Activated CD8-positive, alpha-beta T cell treated with anti-CD3 and anti-CD28 coated beads for 36 hours (primary cell): ENCODE data around the gene MOAP1. TPM values are rescaled to one million over a fixed set of nuclear protein-coding genes. Genes with fewer than 3 reads are reported as not detected.
A peak's percentile ranks its signal among the peaks of the same experiment; 100 is the strongest.

ENCODE experiments used
- ATAC-seq: fragments of 200-7000 bp; cut with Tn5 transposase; one replicate; pipeline ENCODE4 v1.10.0; 2021; ENCODE audit warnings: mild to moderate bottlenecking, moderate library complexity
- CTCF ChIA-PET: fragments of 350-600 bp; sonication (Branson Sonifier 250); formaldehyde crosslinking; loops from one replicate; lab custom pipeline; 2021; ENCODE audit warnings: antibody characterized with exemption; lab: Charles Lee
- POLR2A ChIA-PET: fragments of 350-600 bp; sonication (Branson Sonifier 250); formaldehyde crosslinking; loops from one replicate; lab custom pipeline; 2021; ENCODE audit warnings: antibody characterized with exemption; lab: Charles Lee
- DNase-seq: peaks from one replicate; pipeline ENCODE4 v3.0.0-alpha.2; 2020
- H3K27ac Mint-ChIP-seq: one replicate; pipeline ENCODE4 v1.8.0; 2021; ENCODE audit warnings: mild to moderate bottlenecking, mixed read lengths
- H3K27me3 Mint-ChIP-seq: one replicate; pipeline ENCODE4 v1.8.0; 2021; ENCODE audit warnings: mixed read lengths
- H3K36me3 Mint-ChIP-seq: one replicate; pipeline ENCODE4 v1.8.0; 2021; ENCODE audit warnings: low read depth, mixed read lengths
- H3K4me1 Mint-ChIP-seq: one replicate; pipeline ENCODE4 v1.8.0; 2021; ENCODE audit warnings: low read depth, mixed read lengths
- H3K4me3 Mint-ChIP-seq: one replicate; pipeline ENCODE4 v1.8.0; 2021; ENCODE audit warnings: mild to moderate bottlenecking, moderate library complexity, mixed read lengths
- H3K9me3 Mint-ChIP-seq: one replicate; pipeline ENCODE4 v1.8.0; 2021; ENCODE audit warnings: mixed read lengths
- intact Hi-C: fragments of 100-400 bp; cut with micrococcal nuclease; formaldehyde crosslinking; loops from one replicate; pipeline ENCODE4 v1.10.0; 2022
- total RNA-seq, 2 experiments: library from RNA; stranded (reverse); gene quantifications; one replicate each; pipeline ENCODE4 v1.2.3, GENCODE V29; 2021
- TF ChIP-seq, protein P1 (sequence below): fragments of 200-600 bp; IDR thresholded peaks from one replicate; pipeline ENCODE4 v1.8.0; 2022; ENCODE audit warnings: antibody characterized with exemption, mild to moderate bottlenecking

Gene MOAP1
- total RNA-seq, 2 experiments from 2014 or later = 19.1 to 19.6 TPM

DNA sequence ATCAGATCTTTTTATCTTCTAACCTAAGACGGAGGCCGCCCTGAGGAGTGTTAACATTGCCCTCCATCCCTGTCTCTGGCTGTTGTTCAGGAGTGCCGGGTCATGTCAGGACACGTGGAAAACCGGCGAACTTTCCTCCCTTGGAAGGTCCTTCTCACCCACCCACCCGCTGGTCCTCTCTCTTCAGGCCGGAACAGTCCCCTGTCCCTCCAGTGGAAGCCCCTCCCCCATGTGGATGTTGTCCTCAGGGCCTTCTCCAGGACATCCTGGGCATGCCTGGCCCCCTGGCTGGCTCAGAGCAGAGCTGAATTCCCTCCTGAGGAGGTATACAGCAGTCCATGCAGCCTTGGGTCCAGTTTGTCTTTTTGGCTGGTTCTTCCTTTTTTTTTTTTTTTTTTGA lies 48.7 kb downstream of the MOAP1 start:
- ChIA-PET POLR2A (no interaction called here), CTCF (interaction anchor here (1.1 to 10.3 kb wide), 2 partner anchors 19 to 25 kb away, joined by 3 to 180 read pairs; partner anchors contain the start of gene ITPK1)
- intact Hi-C loops = no loop called here
- Mint-ChIP-seq H3K4me3 (no peak overlapping the region), H3K36me3 (no peaks in the 10 kb centered on the region), H3K4me1 (peaks cover 4% of the 10 kb centered on the region), H3K27me3 (no peaks in the 10 kb centered on the region), H3K9me3 (no peaks in the 10 kb centered on the region), H3K27ac (no peak overlapping the region)
- TF ChIP-seq, protein P1, sequence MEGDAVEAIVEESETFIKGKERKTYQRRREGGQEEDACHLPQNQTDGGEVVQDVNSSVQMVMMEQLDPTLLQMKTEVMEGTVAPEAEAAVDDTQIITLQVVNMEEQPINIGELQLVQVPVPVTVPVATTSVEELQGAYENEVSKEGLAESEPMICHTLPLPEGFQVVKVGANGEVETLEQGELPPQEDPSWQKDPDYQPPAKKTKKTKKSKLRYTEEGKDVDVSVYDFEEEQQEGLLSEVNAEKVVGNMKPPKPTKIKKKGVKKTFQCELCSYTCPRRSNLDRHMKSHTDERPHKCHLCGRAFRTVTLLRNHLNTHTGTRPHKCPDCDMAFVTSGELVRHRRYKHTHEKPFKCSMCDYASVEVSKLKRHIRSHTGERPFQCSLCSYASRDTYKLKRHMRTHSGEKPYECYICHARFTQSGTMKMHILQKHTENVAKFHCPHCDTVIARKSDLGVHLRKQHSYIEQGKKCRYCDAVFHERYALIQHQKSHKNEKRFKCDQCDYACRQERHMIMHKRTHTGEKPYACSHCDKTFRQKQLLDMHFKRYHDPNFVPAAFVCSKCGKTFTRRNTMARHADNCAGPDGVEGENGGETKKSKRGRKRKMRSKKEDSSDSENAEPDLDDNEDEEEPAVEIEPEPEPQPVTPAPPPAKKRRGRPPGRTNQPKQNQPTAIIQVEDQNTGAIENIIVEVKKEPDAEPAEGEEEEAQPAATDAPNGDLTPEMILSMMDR = no peak
- no peak for DNase-seq
- ATAC-seq = no peak

DNA sequence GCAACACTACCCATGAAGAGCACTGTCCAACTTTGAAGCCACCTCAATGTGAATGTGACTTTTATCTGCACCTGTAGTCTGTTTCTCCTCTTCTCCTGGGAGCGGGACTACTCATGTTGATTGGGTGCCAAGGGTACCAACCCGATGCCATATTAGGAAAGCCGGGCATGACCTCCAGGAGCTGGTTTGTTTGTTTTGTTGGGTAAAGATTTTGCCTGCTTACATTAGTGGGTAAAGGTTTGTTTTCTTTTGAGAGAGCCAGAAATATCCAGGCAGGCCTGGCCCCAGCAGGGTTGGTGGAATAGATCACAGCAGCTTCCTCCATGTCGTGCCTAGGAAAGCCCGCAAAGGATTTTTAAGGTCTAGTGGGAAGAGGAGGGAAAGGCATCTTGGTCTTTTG lies 49.3 kb downstream of the MOAP1 start:
- TF ChIP-seq, protein P1 = no peak
- no peaks in the 10 kb centered on the region for H3K9me3 Mint-ChIP-seq
- POLR2A ChIA-PET = no interaction called here
- no peaks in the 10 kb centered on the region for H3K27me3 Mint-ChIP-seq
- H3K36me3 Mint-ChIP-seq = no peaks in the 10 kb centered on the region
- no peak overlapping the region for H3K4me3 Mint-ChIP-seq
- ATAC-seq = no peak
- no peak for DNase-seq
- peaks cover 4% of the 10 kb centered on the region for H3K4me1 Mint-ChIP-seq
- CTCF ChIA-PET = interaction anchor here (1.1 to 10.3 kb wide), 2 partner anchors 18 to 24 kb away, joined by 3 to 180 read pairs; partner anchors contain the start of gene ITPK1
- no peak overlapping the region for H3K27ac Mint-ChIP-seq
- intact Hi-C loops = no loop called here

DNA sequence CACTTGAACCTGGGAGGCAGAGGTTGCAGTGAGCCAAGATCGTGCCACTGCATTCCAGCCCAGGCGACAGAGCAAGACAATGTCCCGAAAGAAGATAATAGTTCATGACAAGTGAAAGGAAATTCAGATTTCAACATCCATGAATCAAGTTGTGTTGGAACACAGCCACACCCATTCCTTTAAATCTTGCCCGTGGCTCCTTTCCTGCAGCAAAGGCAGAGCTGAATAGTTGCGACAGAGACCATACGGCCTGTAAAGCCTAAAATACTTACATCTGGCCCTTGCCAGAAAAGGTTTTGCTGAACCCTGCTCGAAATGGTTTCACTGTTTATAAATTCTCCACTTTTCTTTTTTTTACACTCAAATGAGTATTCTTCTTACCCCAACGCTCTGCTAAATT lies 51.2 kb downstream of the MOAP1 start:
- intact Hi-C loops = no loop called here
- DNase-seq (no peak), ATAC-seq (no peak)
- TF ChIP-seq, protein P1 = no peak
- Mint-ChIP-seq H3K9me3 (no peaks in the 10 kb centered on the region), H3K4me1 (no peaks in the 10 kb centered on the region), H3K4me3 (no peak overlapping the region), H3K27me3 (no peaks in the 10 kb centered on the region), H3K27ac (no peak overlapping the region), H3K36me3 (no peaks in the 10 kb centered on the region)
- ChIA-PET POLR2A (interaction anchor here (1.4 kb wide), 1 partner anchor 20 kb away, joined by 3 read pairs; no protein-coding TSS in a partner anchor), CTCF (interaction anchor here (1.1 to 10.3 kb wide), 7 partner anchors 12 to 181 kb away, joined by 3 to 180 read pairs (median 10); partner anchors contain the start of gene ITPK1)

DNA sequence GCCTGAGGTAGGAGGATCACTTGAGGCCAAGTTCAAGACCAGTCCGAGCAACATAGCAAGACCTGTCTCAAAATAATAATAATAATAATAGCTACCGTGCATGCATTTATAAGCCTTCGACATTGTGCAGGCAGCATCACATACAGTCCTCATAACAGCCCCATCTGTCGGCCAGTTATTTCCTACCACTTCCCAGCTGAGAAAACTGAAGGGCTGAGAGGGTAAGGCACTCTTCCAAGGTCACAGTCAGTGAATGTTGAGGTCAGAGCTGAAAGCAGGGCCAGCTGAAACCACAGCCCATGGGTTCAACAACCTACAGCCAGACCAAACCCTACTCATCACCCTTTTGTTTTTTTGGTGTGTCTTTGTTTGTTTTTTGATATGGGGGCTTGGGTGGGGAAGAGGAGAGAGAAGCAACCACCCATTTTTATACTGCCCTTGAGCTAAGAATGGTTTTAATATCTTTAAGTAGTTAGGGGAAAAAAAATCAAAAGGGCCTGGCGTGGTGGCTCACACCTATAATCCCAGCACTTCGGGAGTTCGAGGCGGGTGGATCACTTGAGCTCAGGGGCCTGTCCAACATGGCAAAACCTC lies 52.1 kb downstream of the MOAP1 start:
- Mint-ChIP-seq H3K4me1 (no peaks in the 10 kb centered on the region), H3K4me3 (no peak overlapping the region), H3K9me3 (no peaks in the 10 kb centered on the region), H3K36me3 (no peaks in the 10 kb centered on the region), H3K27ac (no peak overlapping the region), H3K27me3 (no peaks in the 10 kb centered on the region)
- ATAC-seq (peak; percentile 56), DNase-seq (peak; percentile 57)
- intact Hi-C loops = no loop called here
- ChIA-PET POLR2A (interaction anchor here (1.0 to 1.4 kb wide), 2 partner anchors 16 to 19 kb away, joined by 3 to 4 read pairs; no protein-coding TSS in a partner anchor), CTCF (interaction anchor here (0.6 to 10.3 kb wide), 25 partner anchors 9 to 205 kb away, joined by 3 to 180 read pairs (median 4); partner anchors contain the start of gene ITPK1)
- TF ChIP-seq, protein P1 = peak; percentile 47

Other genes starting within 250 kb of the MOAP1 start
- gene ITPK1, start 69.0 kb downstream of the MOAP1 start, total RNA-seq = 10 to 100 TPM; 78.5 to 83.5 TPM
- gene LYSET, start 420 bp upstream of the MOAP1 start, total RNA-seq = 10 to 100 TPM; 13.6 to 15.5 TPM
- gene GON7, start 22.2 kb upstream of the MOAP1 start, total RNA-seq = 10 to 100 TPM; 15.6 to 16.8 TPM
- gene UBR7, start 22.4 kb upstream of the MOAP1 start, total RNA-seq = 10 to 100 TPM; 38.5 to 39.7 TPM
- 10 to 100 TPM in 1 of 2 experiments, 1 to 10 TPM in 1; 8.7 to 12.6 TPM for gene BTBD7, start 148.1 kb upstream of the MOAP1 start, total RNA-seq
- gene COX8C, start 162.3 kb upstream of the MOAP1 start, total RNA-seq = not detected
- under 1 TPM; 0.04 to 0.05 TPM for gene UNC79, start 246.0 kb upstream of the MOAP1 start, total RNA-seq